Measurements from ENCODE around the gene OR5H2. TPM values are rescaled to one million over a fixed set of nuclear protein-coding genes. Genes with fewer than 3 reads are reported as not detected.

Gene OR5H2
- total RNA-seq, 1 donor from 2014 or later: not detected

- Mint-ChIP-seq H3K27me3 (ENCODE audit: low read depth, unreplicated experiment) (no peaks in the 10 kb centered on the region), H3K27ac (ENCODE audit: unreplicated experiment) (no peak within 1 kb of the TSS), H3K36me3 (ENCODE audit: low read depth, unreplicated experiment) (no peaks in the 10 kb centered on the region), H3K9me3 (ENCODE audit: unreplicated experiment) (no peaks in the 10 kb centered on the region), H3K4me3 (ENCODE audit: unreplicated experiment) (no peak within 1 kb of the TSS), H3K4me1 (ENCODE audit: low read depth, unreplicated experiment) (no peaks in the 10 kb centered on the region)
- H3K4me1 ChIP-seq (ENCODE audit: insufficient read depth, low read length): no peaks in the 10 kb centered on the region
- H3K27me3 ChIP-seq (ENCODE audit: insufficient read depth, low read length): no peaks in the 10 kb centered on the region
- FAIRE-seq (no peak), DNase-seq (ENCODE audit: low read depth) (no peak)
- H2AFZ ChIP-seq (ENCODE audit: low read depth, low read length): no peak within 1 kb of the TSS
- no peak within 1 kb of the TSS for H3K9ac ChIP-seq (ENCODE audit: low read length)
- H3K79me2 ChIP-seq (ENCODE audit: insufficient read depth, low read length): no peaks in the 10 kb centered on the region
- TF ChIP-seq EZH2 (IDR thresholded peaks at IDR 0.05; ENCODE audit: insufficient read depth, low read length): no peak
- TF ChIP-seq CTCF (IDR thresholded peaks at IDR 0.05; ENCODE audit: insufficient read depth, low read depth, low read length): no peak
- H3K4me2 ChIP-seq (ENCODE audit: low read length): no peak within 1 kb of the TSS
- H4K20me1 ChIP-seq (ENCODE audit: insufficient read depth, low read length): no peaks in the 10 kb centered on the region
- H3K4me3 ChIP-seq (ENCODE audit: insufficient read depth, low read depth, low read length): no peak within 1 kb of the TSS
- no peaks in the 10 kb centered on the region for H3K9me3 ChIP-seq (ENCODE audit: insufficient read depth, low read depth, low read length)
- H3K27ac ChIP-seq (ENCODE audit: low read depth, low read length): no peak within 1 kb of the TSS
- no peaks in the 10 kb centered on the region for H3K36me3 ChIP-seq (ENCODE audit: insufficient read depth, low read length)
Measured at GRCh38 chr3:98263944-98264343, 18.4 kb upstream of the OR5H2 start, which contains the start of gene OR5H6. TSS of gene OR5H6 (plus strand) at chr3:98264244. CDS start at chr3:98264333, 89 bp downstream.

DNA sequence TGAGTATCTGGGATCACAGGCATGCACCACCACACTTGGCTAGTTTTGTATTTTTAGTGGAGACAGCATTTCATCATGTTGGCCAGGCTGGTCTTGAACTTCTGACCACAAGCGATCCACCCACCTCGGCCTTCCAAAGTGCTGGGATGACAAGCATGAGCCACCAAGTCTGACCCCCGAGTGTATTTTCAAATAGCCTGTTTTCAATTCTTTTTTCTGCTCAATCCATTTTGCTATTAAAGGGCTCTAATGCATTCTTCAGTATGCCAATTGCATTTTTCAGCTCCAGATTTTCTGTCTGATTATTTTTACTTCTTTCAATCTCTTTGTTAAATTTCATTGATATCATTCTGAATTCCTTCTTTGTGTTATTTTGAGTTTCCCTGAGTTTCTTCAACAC, 12.5 kb upstream of the OR5H2 start:
- no peak for FAIRE-seq
- H3K9me3 ChIP-seq (ENCODE audit: insufficient read depth, low read depth, low read length): peaks cover 4% of the 10 kb centered on the region
- Mint-ChIP-seq H3K4me3 (ENCODE audit: unreplicated experiment) (no peak overlapping the region), H3K27ac (ENCODE audit: unreplicated experiment) (no peak overlapping the region), H3K9me3 (ENCODE audit: unreplicated experiment) (peaks cover 8% of the 10 kb centered on the region), H3K36me3 (ENCODE audit: low read depth, unreplicated experiment) (no peaks in the 10 kb centered on the region), H3K4me1 (ENCODE audit: low read depth, unreplicated experiment) (no peaks in the 10 kb centered on the region), H3K27me3 (ENCODE audit: low read depth, unreplicated experiment) (no peaks in the 10 kb centered on the region)
- no peak overlapping the region for H3K9ac ChIP-seq (ENCODE audit: low read length)
- no peak overlapping the region for H3K4me3 ChIP-seq (ENCODE audit: insufficient read depth, low read depth, low read length)
- H3K36me3 ChIP-seq (ENCODE audit: insufficient read depth, low read length): no peaks in the 10 kb centered on the region
- TF ChIP-seq EZH2 (IDR thresholded peaks at IDR 0.05; ENCODE audit: insufficient read depth, low read length): no peak
- TF ChIP-seq CTCF (IDR thresholded peaks at IDR 0.05; ENCODE audit: insufficient read depth, low read depth, low read length): no peak
- no peak overlapping the region for H3K4me2 ChIP-seq (ENCODE audit: low read length)
- no peaks in the 10 kb centered on the region for H3K4me1 ChIP-seq (ENCODE audit: insufficient read depth, low read length)
- H3K79me2 ChIP-seq (ENCODE audit: insufficient read depth, low read length): no peaks in the 10 kb centered on the region
- no peak overlapping the region for H2AFZ ChIP-seq (ENCODE audit: low read depth, low read length)
- no peak for DNase-seq (ENCODE audit: low read depth)
- H3K27ac ChIP-seq (ENCODE audit: low read depth, low read length): no peak overlapping the region
- no peaks in the 10 kb centered on the region for H3K27me3 ChIP-seq (ENCODE audit: insufficient read depth, low read length)
- H4K20me1 ChIP-seq (ENCODE audit: insufficient read depth, low read length): no peaks in the 10 kb centered on the region

DNA sequence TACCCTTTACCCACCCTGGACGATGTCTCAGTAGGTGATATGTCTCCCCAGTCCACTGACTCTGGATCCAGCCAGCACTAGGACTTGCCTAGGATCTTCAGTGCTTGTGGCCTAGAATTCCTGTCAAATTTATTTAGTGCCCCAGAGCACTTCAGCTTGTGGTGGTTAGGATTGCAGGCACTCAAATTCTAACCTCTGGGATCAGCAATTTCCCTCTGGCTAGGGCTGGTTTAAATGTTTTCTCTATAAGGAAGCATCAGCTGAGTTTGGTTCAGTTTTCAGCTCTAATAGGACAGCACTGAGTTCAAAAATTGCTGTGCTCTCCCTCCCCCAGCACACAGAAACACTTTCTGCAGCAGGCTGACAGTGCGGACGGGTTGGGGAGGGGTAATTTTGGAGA, 10.2 kb upstream of the OR5H2 start:
- Histone ChIP-seq H3K9ac (ENCODE audit: low read length) (no peak overlapping the region), H3K4me1 (ENCODE audit: insufficient read depth, low read length) (no peaks in the 10 kb centered on the region), H3K79me2 (ENCODE audit: insufficient read depth, low read length) (no peaks in the 10 kb centered on the region), H3K4me3 (ENCODE audit: insufficient read depth, low read depth, low read length) (no peak overlapping the region), H3K36me3 (ENCODE audit: insufficient read depth, low read length) (no peaks in the 10 kb centered on the region), H3K27ac (ENCODE audit: low read depth, low read length) (no peak overlapping the region), H4K20me1 (ENCODE audit: insufficient read depth, low read length) (no peaks in the 10 kb centered on the region), H2AFZ (ENCODE audit: low read depth, low read length) (no peak overlapping the region), H3K27me3 (ENCODE audit: insufficient read depth, low read length) (no peaks in the 10 kb centered on the region), H3K9me3 (ENCODE audit: insufficient read depth, low read depth, low read length) (peaks cover 7% of the 10 kb centered on the region), H3K4me2 (ENCODE audit: low read length) (no peak overlapping the region)
- H3K9me3 Mint-ChIP-seq (ENCODE audit: unreplicated experiment): peaks cover 8% of the 10 kb centered on the region
- TF ChIP-seq EZH2 (IDR thresholded peaks at IDR 0.05; ENCODE audit: insufficient read depth, low read length) (no peak), CTCF (IDR thresholded peaks at IDR 0.05; ENCODE audit: insufficient read depth, low read depth, low read length) (no peak)
- no peaks in the 10 kb centered on the region for H3K27me3 Mint-ChIP-seq (ENCODE audit: low read depth, unreplicated experiment)
- H3K4me1 Mint-ChIP-seq (ENCODE audit: low read depth, unreplicated experiment): no peaks in the 10 kb centered on the region
- H3K4me3 Mint-ChIP-seq (ENCODE audit: unreplicated experiment): no peak overlapping the region
- DNase-seq (ENCODE audit: low read depth): no peak
- H3K36me3 Mint-ChIP-seq (ENCODE audit: low read depth, unreplicated experiment): no peaks in the 10 kb centered on the region
- no peak overlapping the region for H3K27ac Mint-ChIP-seq (ENCODE audit: unreplicated experiment)
- no peak for FAIRE-seq

Measured in astrocyte (in vitro differentiated cells and primary cell).